HepG2 (cell line): ENCODE data around the gene NACC2. TPM values are rescaled to one million over a fixed set of nuclear protein-coding genes. Genes with fewer than 3 reads are reported as not detected.

ENCODE experiments used
- ADNP ChIP-seq: sonication (generic); formaldehyde crosslinking; IDR thresholded peaks from 2 replicates; pipeline ENCODE4 v1.4.0; 2020; ENCODE audit warnings: missing genetic modification reagents
- DBP ChIP-seq: sonication (generic); formaldehyde crosslinking; IDR thresholded peaks from 2 replicates; pipeline ENCODE4 v1.4.0; 2020; ENCODE audit warnings: missing genetic modification reagents; ENCODE audit errors: not compliant biosample characterization
- FOXP1 ChIP-seq, 2 experiments: fragments of 450-650 bp in 1 of 2; IDR thresholded peaks; 2 replicates each; pipeline ENCODE4 v1.6.1; 2017 to 2018; ENCODE audit warnings: antibody characterized with exemption in 1 of 2
- IKZF4 ChIP-seq: sonication (generic); formaldehyde crosslinking; IDR thresholded peaks from 2 replicates; pipeline ENCODE4 v1.5.1; 2020; ENCODE audit warnings: borderline replicate concordance, mild to moderate bottlenecking, low read depth, missing genetic modification reagents; ENCODE audit errors: not compliant biosample characterization
- KDM6A ChIP-seq: IDR thresholded peaks from 2 replicates; pipeline ENCODE4 v1.6.1; 2016; ENCODE audit warnings: low read depth
- MEIS1 ChIP-seq: sonication (generic); formaldehyde crosslinking; IDR thresholded peaks from 2 replicates; pipeline ENCODE4 v1.9.0; 2021; ENCODE audit warnings: mild to moderate bottlenecking, missing genetic modification reagents, moderate library complexity, borderline replicate concordance
- NFE2L1 ChIP-seq: sonication (generic); formaldehyde crosslinking; IDR thresholded peaks from 2 replicates; pipeline ENCODE4 v1.4.0; 2020; ENCODE audit warnings: missing genetic modification reagents, mild to moderate bottlenecking, borderline replicate concordance
- PRMT3 ChIP-seq: sonication (generic); formaldehyde crosslinking; IDR thresholded peaks from 2 replicates; pipeline ENCODE4 v1.8.1; 2022; ENCODE audit warnings: low read depth, mild to moderate bottlenecking, moderate library complexity, missing genetic modification reagents, borderline replicate concordance
- RCOR2 ChIP-seq: IDR thresholded peaks from 2 replicates; pipeline ENCODE4 v1.6.1; 2016; ENCODE audit warnings: missing biosample characterization, missing genetic modification reagents
- RFXAP ChIP-seq: sonication (generic); formaldehyde crosslinking; IDR thresholded peaks from 2 replicates; pipeline ENCODE4 v1.4.0; 2020; ENCODE audit warnings: missing genetic modification reagents, borderline replicate concordance
- ZBTB42 ChIP-seq: sonication (generic); formaldehyde crosslinking; IDR thresholded peaks from 2 replicates; pipeline ENCODE4 v1.5.0; 2020; ENCODE audit warnings: mild to moderate bottlenecking, missing genetic modification reagents
- ZFY ChIP-seq: sonication (generic); formaldehyde crosslinking; IDR thresholded peaks from 2 replicates; pipeline ENCODE4 v1.4.0; 2020; ENCODE audit warnings: missing genetic modification reagents
- ZNF230 ChIP-seq: sonication (generic); formaldehyde crosslinking; IDR thresholded peaks from 2 replicates; pipeline ENCODE4 v1.4.0; 2020; ENCODE audit warnings: mild to moderate bottlenecking, missing genetic modification reagents
- ZNF619 ChIP-seq: sonication (generic); formaldehyde crosslinking; IDR thresholded peaks from 2 replicates; pipeline ENCODE4 v1.4.0; 2020; ENCODE audit warnings: mild to moderate bottlenecking, missing genetic modification reagents
- ZNF746 ChIP-seq: sonication (generic); formaldehyde crosslinking; IDR thresholded peaks from 2 replicates; pipeline ENCODE4 v1.8.0; 2022; ENCODE audit warnings: mild to moderate bottlenecking, missing genetic modification reagents
- ZNF780A ChIP-seq: sonication (generic); formaldehyde crosslinking; IDR thresholded peaks from 2 replicates; pipeline ENCODE4 v1.8.0; 2022; ENCODE audit warnings: mild to moderate bottlenecking, missing genetic modification reagents, moderate library complexity
- ZNF883 ChIP-seq: sonication (generic); formaldehyde crosslinking; IDR thresholded peaks from 2 replicates; pipeline ENCODE4 v1.5.1; 2020; ENCODE audit warnings: mild to moderate bottlenecking, missing genetic modification reagents; ENCODE audit errors: not compliant biosample characterization
- ZSCAN12 ChIP-seq: sonication (generic); formaldehyde crosslinking; IDR thresholded peaks from 2 replicates; pipeline ENCODE4 v1.9.0; 2021; ENCODE audit warnings: mild to moderate bottlenecking, missing genetic modification reagents
- ZSCAN30 ChIP-seq: sonication (generic); formaldehyde crosslinking; IDR thresholded peaks from 2 replicates; pipeline ENCODE4 v1.5.0; 2020; ENCODE audit warnings: mild to moderate bottlenecking, missing genetic modification reagents
- polyA plus RNA-seq, 8 experiments: library from polyadenylated mRNA; depleted of rRNA in 3 of 8; stranded (reverse) in 7 of 8; unstranded in 1 of 8; fragments of >200 nt; fragmentation: Illumina TruSeq in 4 of 8; extraction: Trizol in 4 of 8; gene quantifications; 2 replicates each; pipeline versions ENCODE4 v1.2.1 to v1.2.3, GENCODE V29; 2011 to 2016; ENCODE audit warnings: low read depth in 4 of 8, missing spikeins in 1 of 8, mixed read lengths in 1 of 8; ENCODE audit not compliant: insufficient read depth in 1 of 8
- total RNA-seq, 5 experiments: library from RNA; depleted of rRNA; stranded (reverse); fragments of >200 nt; fragmentation: Illumina TruSeq; extraction: Trizol; gene quantifications; 2 replicates each; pipeline ENCODE4 v1.2.3, GENCODE V29; 2016; ENCODE audit warnings: low read depth in 1 of 5
- TF ChIP-seq, protein P1 (sequence below): sonication (generic); formaldehyde crosslinking; IDR thresholded peaks from 2 replicates; pipeline ENCODE4 v1.4.0; 2020; ENCODE audit warnings: mild to moderate bottlenecking, missing genetic modification reagents
- TF ChIP-seq, protein P2 (sequence below): sonication (generic); formaldehyde crosslinking; conservative IDR thresholded peaks from 2 replicates; pipeline ENCODE4 v1.4.0; 2020; ENCODE audit warnings: missing genetic modification reagents
- TF ChIP-seq, protein P3 (sequence below): sonication (generic); formaldehyde crosslinking; IDR thresholded peaks from 2 replicates; pipeline ENCODE4 v1.8.1; 2023; ENCODE audit warnings: mild to moderate bottlenecking, moderate library complexity, missing genetic modification reagents
- TF ChIP-seq, protein P4 (sequence below): sonication (generic); formaldehyde crosslinking; IDR thresholded peaks from 2 replicates; pipeline ENCODE4 v1.4.0; 2020; ENCODE audit warnings: missing genetic modification reagents

The NACC2 gene
- total and polyA plus RNA-seq, 2 of the 13 experiments (the other 11 are each of a cell fraction or from before 2014, with no cell fraction given), result 5.9 to 12.3 TPM

DNA sequence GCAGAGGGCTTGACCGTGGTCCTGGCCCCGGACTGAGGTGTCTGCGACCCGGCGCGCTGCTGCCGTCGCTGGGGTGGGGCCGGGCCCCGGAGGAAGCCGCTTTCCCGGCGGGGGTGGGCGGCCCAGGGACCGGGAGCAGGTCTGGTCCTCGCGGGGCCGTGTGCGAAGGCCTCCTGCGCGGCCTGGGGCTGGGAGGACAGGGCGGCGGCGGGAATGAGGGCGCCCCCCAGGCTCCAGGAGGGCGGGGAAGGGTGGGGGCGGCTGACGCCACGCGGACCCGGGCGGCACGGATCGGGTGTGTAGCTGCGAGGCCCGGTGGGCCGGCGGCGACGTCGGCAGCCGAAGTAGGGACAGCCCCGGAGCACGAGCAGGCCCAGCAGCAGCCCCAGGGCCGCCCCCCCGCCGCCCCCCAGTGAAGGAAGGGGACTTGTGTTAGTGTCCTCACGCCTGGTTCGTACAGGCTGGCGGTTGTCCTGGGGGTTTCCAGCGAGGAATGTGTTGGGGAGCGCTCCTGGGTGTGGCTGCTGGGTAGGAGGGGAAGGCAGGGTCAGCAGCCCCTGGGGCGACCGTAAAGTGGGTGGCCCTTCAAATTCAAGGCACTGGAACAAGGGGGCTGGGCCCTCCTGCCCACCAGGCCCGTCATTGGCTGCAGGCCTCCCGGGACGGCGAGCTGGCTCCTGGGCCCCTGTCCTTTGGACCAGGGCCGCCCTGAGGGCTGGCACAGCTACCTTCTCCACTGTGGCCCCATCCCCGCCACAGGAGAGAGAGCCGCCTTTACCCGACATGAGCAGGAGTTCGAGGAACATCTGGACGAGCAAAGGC lies 24.2 kb upstream of the NACC2 start (continued):
- TF ChIP-seq, protein P1, sequence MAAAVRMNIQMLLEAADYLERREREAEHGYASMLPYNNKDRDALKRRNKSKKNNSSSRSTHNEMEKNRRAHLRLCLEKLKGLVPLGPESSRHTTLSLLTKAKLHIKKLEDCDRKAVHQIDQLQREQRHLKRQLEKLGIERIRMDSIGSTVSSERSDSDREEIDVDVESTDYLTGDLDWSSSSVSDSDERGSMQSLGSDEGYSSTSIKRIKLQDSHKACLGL, result no peak
- TF ChIP-seq ZNF883 (CRISPR knock-in tag) (peak; percentile 86), NFE2L1 (CRISPR knock-in tag) (no peak), PRMT3 (CRISPR knock-in tag) (no peak), ZFY (CRISPR knock-in tag) (peak; percentile 60), RCOR2 (CRISPR knock-in tag) (no peak), IKZF4 (CRISPR knock-in tag) (no peak), RFXAP (peak; percentile 0; the same call in 1 of the 2 replicates), KDM6A (CRISPR knock-in tag) (peak; percentile 87), ZNF230 (CRISPR knock-in tag) (peak; percentile 81), ZSCAN30 (no peak), FOXP1 (IDR thresholded peaks at IDR 0.05) (no peak), FOXP1 (CRISPR knock-in tag; IDR thresholded peaks at IDR 0.05) (no peak), ADNP (CRISPR knock-in tag) (no peak), ZNF746 (CRISPR knock-in tag) (no peak), ZSCAN12 (CRISPR knock-in tag) (peak; percentile 34; the same call in 1 of the 2 replicates), ZNF619 (CRISPR knock-in tag) (no peak), ZBTB42 (peak; percentile 96), MEIS1 (CRISPR knock-in tag) (peak; percentile 17), DBP (CRISPR knock-in tag) (no peak), ZNF780A (CRISPR knock-in tag) (no peak; the same call in 1 of the 2 replicates)
- TF ChIP-seq, protein P2, sequence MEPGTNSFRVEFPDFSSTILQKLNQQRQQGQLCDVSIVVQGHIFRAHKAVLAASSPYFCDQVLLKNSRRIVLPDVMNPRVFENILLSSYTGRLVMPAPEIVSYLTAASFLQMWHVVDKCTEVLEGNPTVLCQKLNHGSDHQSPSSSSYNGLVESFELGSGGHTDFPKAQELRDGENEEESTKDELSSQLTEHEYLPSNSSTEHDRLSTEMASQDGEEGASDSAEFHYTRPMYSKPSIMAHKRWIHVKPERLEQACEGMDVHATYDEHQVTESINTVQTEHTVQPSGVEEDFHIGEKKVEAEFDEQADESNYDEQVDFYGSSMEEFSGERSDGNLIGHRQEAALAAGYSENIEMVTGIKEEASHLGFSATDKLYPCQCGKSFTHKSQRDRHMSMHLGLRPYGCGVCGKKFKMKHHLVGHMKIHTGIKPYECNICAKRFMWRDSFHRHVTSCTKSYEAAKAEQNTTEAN (CRISPR knock-in tag), result no peak
- TF ChIP-seq, protein P3, sequence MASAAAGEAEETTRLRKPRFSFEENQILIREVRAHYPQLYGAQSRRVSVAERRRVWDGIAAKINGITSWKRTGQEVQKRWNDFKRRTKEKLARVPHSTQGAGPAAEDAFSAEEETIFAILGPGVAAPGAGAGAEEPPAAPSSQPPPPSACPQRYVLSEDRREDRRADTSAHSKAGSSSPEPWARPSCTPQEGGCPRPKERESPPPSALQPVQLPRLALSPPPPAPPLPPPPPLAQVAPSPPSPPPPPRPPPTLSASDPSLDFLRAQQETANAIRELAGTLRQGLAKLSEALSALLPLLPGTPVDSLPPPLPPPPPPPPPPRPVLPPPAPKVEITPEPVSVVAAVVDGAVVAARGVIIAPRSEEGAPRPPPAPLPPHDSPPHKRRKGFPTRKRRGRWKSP (CRISPR knock-in tag), result 0 out of 2 replicates have a peak, but pooled peaks have one; percentile 56
- TF ChIP-seq, protein P4, sequence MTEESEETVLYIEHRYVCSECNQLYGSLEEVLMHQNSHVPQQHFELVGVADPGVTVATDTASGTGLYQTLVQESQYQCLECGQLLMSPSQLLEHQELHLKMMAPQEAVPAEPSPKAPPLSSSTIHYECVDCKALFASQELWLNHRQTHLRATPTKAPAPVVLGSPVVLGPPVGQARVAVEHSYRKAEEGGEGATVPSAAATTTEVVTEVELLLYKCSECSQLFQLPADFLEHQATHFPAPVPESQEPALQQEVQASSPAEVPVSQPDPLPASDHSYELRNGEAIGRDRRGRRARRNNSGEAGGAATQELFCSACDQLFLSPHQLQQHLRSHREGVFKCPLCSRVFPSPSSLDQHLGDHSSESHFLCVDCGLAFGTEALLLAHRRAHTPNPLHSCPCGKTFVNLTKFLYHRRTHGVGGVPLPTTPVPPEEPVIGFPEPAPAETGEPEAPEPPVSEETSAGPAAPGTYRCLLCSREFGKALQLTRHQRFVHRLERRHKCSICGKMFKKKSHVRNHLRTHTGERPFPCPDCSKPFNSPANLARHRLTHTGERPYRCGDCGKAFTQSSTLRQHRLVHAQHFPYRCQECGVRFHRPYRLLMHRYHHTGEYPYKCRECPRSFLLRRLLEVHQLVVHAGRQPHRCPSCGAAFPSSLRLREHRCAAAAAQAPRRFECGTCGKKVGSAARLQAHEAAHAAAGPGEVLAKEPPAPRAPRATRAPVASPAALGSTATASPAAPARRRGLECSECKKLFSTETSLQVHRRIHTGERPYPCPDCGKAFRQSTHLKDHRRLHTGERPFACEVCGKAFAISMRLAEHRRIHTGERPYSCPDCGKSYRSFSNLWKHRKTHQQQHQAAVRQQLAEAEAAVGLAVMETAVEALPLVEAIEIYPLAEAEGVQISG (CRISPR knock-in tag), result peak; percentile 57
